Umbilical cord (tissue), 2 donors: ENCODE data around the gene AFF1. TPM values are rescaled to one million over a fixed set of nuclear protein-coding genes. Genes with fewer than 3 reads are reported as not detected.
"Not testable (repeated sequence)": the region's sequence is repeated elsewhere in the genome, so short reads cannot be mapped to it uniquely, and the experiment has no call there.

Source experiments
- DNase-seq: peaks from one replicate; pipeline ENCODE4 v3.0.0-alpha.2; 2015; ENCODE audit warnings: low spot score
- total RNA-seq: library from RNA; depleted of rRNA; stranded (reverse); fragments of >200 nt; gene quantifications from one replicate; pipeline ENCODE4 v1.2.3, GENCODE V29; 2014; ENCODE audit warnings: low replicate concordance; ENCODE audit not compliant: insufficient read depth

The AFF1 gene
- total RNA-seq, 1 donor from 2014 or later: 19.3 TPM

DNA sequence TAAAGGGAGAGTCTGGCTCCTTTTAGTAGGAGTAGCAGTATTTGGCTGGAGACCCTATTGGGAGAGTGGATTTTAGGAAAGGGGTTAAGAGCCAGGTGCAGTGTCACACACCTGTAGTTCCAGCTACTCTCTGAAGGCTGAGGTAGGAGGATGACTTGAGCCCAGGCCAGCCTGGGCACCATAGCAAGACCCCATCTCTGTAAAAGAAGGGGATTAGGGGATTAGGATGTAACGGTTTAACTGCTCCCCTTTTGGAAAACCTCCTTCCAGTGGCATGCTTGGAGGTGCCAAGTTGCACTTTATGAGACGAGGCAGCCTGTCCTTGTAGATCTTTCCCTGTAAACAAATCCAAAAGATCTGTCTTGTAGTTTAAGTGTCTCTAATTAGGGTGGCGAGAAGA lies 145.7 kb downstream of the AFF1 start:
- DNase-seq: no peak

GRCh38 chr4:87081826-87082225 lies 147.0 kb downstream of the AFF1 start:
- DNase-seq: peak; percentile 40

GRCh38 chr4:87085732-87086131 lies 150.9 kb downstream of the AFF1 start:
- not testable (repeated sequence) for DNase-seq

GRCh38 chr4:87086143-87086805 lies 151.5 kb downstream of the AFF1 start:
- no peak for DNase-seq

DNA sequence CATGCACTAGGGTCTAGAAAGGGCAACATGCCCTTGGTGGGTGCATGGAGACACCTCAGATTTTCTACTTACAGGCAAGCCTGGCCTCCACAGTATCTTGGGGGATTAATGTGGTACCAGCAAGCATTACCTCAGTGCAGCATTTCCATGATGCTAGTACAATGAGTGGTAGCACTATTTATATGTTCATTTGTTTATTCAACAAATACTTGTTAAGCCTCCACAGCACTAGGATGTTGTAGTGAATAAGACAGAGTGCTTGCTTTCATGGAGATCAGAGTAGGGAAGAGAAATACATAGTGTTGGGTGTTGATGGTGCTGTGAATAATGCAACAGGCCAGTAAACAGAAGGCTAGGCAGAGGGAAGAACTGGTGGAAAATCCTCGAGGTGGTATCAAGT lies 152.2 kb downstream of the AFF1 start:
- DNase-seq: no peak

- no peak for DNase-seq
Observed at GRCh38 chr4:87087420-87087819, 152.6 kb downstream of the AFF1 start.

GRCh38 chr4:87088186-87088585 lies 153.4 kb downstream of the AFF1 start:
- no peak for DNase-seq

DNA sequence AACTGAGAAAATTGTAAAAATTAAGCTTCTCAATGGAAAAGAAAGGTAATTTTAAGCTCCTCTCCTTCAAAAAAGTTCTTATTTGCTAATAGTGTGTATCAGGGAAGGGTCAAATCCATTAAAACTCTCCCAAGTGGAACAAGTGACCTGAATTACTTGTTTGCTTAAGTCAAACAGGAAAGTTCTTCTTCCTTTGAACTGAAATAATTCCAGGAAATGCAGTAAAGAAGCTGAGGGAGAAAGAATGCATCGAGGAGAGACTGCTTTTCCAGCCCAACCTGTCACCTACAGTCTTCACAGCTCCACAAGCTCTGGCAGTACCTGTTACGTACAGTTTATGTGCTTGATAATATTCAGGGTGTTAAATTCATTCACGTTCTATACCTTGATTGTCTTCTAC lies 154.6 kb downstream of the AFF1 start:
- DNase-seq: no peak

- DNase-seq: no peak
Observed at GRCh38 chr4:87090305-87090704, 155.5 kb downstream of the AFF1 start.

DNA sequence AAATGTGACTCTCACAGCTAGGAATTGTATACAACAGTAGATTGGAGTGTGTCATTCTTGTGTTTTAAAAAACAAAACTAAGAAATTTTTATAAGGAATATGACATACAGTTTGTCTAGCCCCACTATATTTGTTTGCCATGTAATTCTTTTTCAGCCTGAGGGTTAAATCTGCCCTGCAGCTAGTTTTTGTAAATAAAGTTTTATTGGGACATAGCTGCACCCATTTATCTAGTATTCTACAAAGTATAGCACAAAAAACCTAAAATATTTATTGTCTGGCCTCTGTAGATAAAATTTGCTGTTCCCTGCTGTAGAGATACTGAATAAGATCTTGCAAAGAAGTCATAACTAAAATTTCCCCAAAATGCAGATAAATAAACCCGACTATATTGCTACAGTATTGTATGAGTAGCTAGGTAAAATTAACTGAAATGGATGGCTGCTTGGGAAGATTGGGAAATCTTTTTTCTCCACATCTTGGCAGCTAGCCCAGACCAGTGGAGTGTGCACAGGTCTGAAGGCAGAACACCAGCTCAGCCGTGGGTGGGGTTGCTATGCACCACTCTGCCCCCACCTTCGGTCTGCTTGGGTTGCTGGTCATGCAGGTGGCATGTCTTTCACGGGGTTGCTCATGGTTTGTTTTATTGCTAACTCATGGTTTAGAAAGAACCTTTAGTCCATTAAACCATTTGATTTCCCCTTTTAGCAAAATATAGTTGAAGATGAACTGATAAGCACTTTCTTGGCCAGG lies 157.8 kb downstream of the AFF1 start:
- peak; percentile 62 for DNase-seq

DNA sequence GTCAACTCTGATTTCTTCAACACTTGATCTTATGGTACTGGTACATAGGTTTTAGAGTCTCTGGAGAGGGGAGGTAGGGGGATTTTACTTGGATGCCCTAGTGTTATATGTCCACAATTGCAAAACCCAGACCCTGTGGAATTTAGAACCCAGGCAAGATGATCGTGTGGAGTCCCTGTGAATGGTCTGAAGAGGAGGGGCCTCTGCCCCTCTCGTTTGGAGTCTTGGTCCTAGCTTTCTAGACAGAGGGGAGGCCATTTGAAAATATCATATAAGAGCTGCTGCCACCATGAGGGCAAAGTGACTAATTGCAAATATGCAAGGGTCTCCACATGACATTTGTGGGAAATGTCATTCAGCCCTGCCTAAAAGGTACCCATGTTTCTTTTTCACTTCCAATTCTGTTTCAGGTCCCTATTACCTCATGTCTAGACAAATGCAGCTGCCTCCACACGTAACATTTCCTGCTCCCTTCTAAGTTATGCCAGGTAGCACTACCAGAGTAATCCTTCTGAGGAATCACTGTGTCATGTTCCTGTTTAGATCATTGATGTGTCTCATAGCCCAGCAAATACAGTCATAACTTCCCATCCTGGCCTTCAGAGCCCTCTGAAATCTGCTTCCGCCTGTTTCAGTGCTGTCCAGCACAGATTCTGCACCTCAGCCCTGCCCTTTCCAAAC lies 158.8 kb downstream of the AFF1 start:
- DNase-seq: peak; percentile 58

DNA sequence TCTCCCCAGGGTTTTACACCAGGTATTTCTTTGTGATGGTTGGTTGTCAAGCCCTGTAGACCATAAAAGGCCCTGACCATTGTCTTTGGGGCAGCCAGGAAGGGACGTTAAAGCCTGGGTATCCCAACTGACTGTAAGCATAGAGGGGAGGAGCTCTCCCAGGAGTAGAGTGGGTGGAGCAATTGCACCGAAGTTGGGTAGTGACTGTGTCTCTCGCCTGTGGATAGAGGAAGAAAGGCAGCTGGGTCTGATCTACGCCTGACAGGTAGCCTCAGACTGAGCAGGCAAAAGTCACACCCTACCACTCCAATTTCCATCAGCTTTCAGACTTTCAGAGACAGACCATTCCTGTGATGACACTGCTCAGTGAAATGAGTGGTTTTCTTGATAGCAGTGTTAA lies 162.3 kb downstream of the AFF1 start:
- no peak for DNase-seq

- DNase-seq: no peak
Observed at GRCh38 chr4:87100168-87100567, 165.4 kb downstream of the AFF1 start.

- DNase-seq: no peak
Observed at GRCh38 chr4:87101543-87102199, 166.9 kb downstream of the AFF1 start.

DNA sequence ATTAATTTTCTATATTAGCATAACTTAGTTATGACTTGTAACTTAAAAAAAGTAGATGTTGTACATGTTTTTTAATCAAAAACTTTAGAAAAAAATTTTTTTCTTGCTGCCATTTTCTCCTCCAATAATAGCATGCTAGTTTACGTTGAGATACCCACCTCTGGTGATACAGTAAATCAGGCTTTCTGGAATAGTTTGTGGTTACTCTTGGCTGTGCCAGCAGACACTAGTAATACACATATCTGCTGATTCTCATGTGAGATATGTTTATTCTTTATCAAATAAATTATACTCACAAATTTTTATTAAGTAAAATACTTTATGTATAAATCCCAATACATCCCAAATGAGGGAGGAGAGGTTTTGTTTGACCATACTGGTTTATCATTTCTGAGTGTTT lies 168.3 kb downstream of the AFF1 start:
- no peak for DNase-seq

GRCh38 chr4:87103691-87104187 lies 168.9 kb downstream of the AFF1 start:
- peak; percentile 22 for DNase-seq

DNA sequence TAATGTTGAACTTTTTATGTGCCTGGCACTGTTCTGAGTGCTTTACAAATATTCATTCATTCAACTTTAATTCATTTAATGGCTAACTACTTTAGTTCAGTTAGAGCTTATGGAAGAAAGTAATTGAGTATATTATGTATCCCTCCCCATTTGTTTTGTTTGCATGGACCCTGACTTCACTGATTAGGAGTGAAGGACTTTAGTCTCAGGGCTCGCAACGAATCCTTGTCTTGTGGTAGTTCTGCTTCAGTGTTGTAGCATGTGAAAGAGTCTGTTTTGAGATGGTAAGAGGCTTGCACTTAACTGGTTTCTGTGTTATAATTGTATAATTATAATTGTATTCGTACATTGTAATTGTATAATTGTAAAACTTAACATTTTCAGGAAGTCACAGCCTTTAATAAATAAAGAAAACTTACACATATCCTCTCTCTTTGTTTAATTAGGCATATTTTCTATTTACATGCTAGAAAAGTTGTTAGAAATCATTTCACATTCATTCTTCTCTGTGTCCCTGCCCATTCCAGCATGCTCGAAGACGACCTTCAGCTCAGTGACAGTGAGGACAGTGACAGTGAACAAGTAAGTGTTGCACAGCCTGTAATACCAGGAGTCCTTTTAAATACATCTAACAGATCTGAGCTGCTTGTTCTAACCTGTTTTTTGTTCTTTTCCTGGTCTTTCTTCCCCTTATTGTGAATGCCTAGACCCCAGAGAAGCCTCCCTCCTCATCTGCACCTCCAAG lies 170.5 kb downstream of the AFF1 start:
- peak; percentile 16 for DNase-seq

DNA sequence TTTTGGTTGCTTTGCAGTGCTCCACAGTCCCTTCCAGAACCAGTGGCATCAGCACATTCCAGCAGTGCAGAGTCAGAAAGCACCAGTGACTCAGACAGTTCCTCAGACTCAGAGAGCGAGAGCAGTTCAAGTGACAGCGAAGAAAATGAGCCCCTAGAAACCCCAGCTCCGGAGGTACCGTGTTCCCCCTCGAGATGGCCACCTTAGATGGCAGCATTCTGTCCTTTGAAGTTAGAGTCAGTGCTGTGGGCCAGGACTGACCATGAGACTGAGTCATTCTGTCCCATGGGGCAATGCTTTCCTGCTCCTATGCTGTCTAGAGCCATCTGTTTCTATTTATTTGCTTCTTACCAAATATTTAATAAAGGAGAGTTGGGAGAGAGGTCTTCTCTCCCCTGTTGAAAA lies 173.3 kb downstream of the AFF1 start:
- DNase-seq: peak; percentile 81

GRCh38 chr4:87109121-87109520 lies 174.3 kb downstream of the AFF1 start:
- no peak for DNase-seq

- DNase-seq: no peak
Observed at GRCh38 chr4:87109945-87110344, 175.1 kb downstream of the AFF1 start.

DNA sequence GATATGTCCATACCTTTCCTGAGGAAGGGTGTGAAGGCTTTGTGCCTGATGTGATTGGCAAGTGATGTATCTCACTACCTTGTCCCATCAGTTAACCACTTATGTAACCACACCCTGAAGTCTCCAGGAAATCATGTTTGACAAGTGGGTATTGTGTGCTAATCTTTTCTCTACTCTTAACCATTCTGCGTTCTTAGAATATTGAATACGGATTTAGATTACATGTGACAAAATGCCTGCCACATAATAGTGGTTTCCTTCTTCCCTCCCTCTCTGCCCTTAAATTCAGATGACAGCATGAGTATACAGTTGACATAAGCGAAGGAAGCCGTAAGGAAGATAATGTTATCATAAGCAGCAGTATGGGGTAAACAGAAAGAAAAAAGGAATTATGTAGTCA lies 177.3 kb downstream of the AFF1 start:
- no peak for DNase-seq
